Psoas muscle (tissue), 8 donors: Measurements from ENCODE around the gene TFB1M. TPM values are rescaled to one million over a fixed set of nuclear protein-coding genes. Genes with fewer than 3 reads are reported as not detected.

Source experiments
- ATAC-seq, 4 donors: fragments of 200-7000 bp; cut with Tn5 transposase; one replicate each; pipeline ENCODE4 v1.9.1; 2020; ENCODE audit warnings: moderate library complexity in 3 of 4, mild to moderate bottlenecking in 2 of 4
- DNase-seq, 2 donors: peaks; one replicate each; pipeline ENCODE4 v3.0.0-alpha.2; 2020
- H3K27ac ChIP-seq: fragments of 200-600 bp; one replicate; pipeline ENCODE4 v1.8.0; 2022
- H3K27me3 ChIP-seq, 3 donors: fragments of 200-600 bp in 1 of 3; one replicate each; pipeline versions ENCODE4 v1.6.1 to v1.8.0; 2013 to 2022; ENCODE audit warnings: low read length in 2 of 3, mild to moderate bottlenecking in 2 of 3, moderate library complexity in 1 of 3; ENCODE audit not compliant: insufficient read depth in 3 of 3
- H3K36me3 ChIP-seq, 2 donors: fragments of 200-600 bp in 1 of 2; one replicate each; pipeline versions ENCODE4 v1.6.1 to v1.8.0; 2013 to 2022; ENCODE audit warnings: low read depth in 1 of 2, mild to moderate bottlenecking in 1 of 2, moderate library complexity in 1 of 2; ENCODE audit not compliant: insufficient read depth in 1 of 2
- H3K4me1 ChIP-seq: fragments of 200-600 bp; one replicate; pipeline ENCODE4 v1.8.0; 2022
- H3K4me3 ChIP-seq: fragments of 200-600 bp; one replicate; pipeline ENCODE4 v1.8.0; 2022; ENCODE audit warnings: mild to moderate bottlenecking
- H3K9me3 ChIP-seq: fragments of 200-600 bp; one replicate; pipeline ENCODE4 v1.8.0; 2022
- WGBS, 3 donors: extraction: QIAGEN DNeasy Blood & Tissue Kit; methylation state at CpG; one replicate each; pipeline versions ENCODE4 v1.1.6 to v1.1.7; 2013; 5-methylcytosine and 5-hydroxymethylcytosine counted together
- intact Hi-C, 2 donors: fragments of 100-400 bp; cut with DNase I; formaldehyde crosslinking; loops; one replicate each; pipeline versions ENCODE4 v1.11.0 to v1.14.2; 2022
- polyA plus RNA-seq, 3 donors: library from polyadenylated mRNA; stranded (reverse); fragments of 200-250 nt; gene quantifications; one replicate each; pipeline ENCODE4 v1.2.3, GENCODE V29; 2013
- total RNA-seq, 4 donors: library from RNA; stranded (reverse); fragmentation: NEBNext Ultra II Directional in 2 of 4; extraction: Animal tissue kit (Norgen Biotek cat#: 25700) in 2 of 4; gene quantifications; one replicate each; pipeline versions ENCODE4 v1.2.1 to v1.2.4, GENCODE V29; 2021 to 2023
- TF ChIP-seq, protein P1 (sequence below): fragments of 200-600 bp; IDR thresholded peaks from one replicate; pipeline ENCODE4 v1.8.0; 2022; ENCODE audit warnings: antibody characterized with exemption
- donor health status: healthy with polysubstance abuse.
- donor health status: DM: no; HTN: no; CAD: no; lungs with moderate emphysema.
- donor health status: Bipolar disorder and iron deficiency.
- donor health status: healthy.
- donor health status: DM: yes; HTN: yes; CAD: no.
- donor health status: DM: no; HTN: no; CAD: no.
- donor health status: DM: no; HTN: no; CAD: no.
- donor health status: DM: yes; HTN: yes; CAD: no.

Gene TFB1M
- total and polyA plus RNA-seq, 7 donors = 7.2 to 25.9 (median 17.8) TPM

DNA sequence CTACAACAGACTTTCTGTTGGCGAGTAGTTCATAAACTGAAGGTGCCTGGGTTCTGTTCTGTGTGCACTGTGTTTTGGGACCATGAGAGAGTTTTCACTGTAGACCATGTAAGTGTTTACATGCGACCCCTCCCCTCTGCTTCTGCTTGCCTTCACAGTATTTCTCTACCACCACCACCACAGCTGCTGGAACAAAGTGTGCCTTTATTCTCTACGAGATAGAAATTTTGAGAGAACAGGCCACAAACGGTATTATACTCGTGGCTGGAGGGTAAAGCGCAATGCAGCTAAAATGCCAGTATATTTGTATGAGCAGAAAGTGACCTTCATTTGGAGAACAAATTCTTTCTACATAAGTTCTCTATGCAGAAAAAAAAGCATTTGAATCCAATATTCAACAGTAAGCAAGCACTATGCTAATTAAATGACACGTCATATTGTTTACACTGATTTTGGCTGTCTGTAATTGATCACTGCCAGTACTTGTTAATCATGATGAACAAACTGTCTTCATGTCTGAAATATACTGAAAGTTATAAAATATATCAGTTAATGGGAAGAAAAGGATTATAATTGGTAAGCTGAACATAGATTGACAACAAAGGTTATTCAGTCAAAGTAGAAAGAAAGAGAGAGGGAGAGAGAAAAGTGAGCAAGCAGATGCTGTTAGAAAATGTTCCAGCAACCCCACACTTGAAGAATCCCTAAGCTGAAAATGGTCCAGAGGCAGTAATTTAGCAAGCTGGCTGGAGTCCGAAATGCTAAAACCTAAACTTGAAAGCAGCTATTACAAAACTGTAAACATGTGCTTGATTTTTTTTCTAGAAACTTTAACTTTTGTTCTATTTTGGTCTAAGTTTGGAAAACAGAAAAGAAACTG lies 41.7 kb downstream of the TFB1M start:
- DNase-seq = no peak
- Histone ChIP-seq H3K9me3 (no peaks in the 10 kb centered on the region), H3K4me3 (no peak overlapping the region), H3K27ac (peak overlapping the region; percentile 69), H3K36me3 (no peaks in the 10 kb centered on the region), H3K4me1 (peaks cover 31% of the 10 kb centered on the region), H3K27me3 (no peaks in the 10 kb centered on the region)
- ATAC-seq = no peak
- WGBS, 3 donors = 61 to 76% (median 65%) methylated on average over 8 of the region's 8 CpGs
- TF ChIP-seq, protein P1, sequence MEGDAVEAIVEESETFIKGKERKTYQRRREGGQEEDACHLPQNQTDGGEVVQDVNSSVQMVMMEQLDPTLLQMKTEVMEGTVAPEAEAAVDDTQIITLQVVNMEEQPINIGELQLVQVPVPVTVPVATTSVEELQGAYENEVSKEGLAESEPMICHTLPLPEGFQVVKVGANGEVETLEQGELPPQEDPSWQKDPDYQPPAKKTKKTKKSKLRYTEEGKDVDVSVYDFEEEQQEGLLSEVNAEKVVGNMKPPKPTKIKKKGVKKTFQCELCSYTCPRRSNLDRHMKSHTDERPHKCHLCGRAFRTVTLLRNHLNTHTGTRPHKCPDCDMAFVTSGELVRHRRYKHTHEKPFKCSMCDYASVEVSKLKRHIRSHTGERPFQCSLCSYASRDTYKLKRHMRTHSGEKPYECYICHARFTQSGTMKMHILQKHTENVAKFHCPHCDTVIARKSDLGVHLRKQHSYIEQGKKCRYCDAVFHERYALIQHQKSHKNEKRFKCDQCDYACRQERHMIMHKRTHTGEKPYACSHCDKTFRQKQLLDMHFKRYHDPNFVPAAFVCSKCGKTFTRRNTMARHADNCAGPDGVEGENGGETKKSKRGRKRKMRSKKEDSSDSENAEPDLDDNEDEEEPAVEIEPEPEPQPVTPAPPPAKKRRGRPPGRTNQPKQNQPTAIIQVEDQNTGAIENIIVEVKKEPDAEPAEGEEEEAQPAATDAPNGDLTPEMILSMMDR = no peak
- intact Hi-C loops = no loop called here

- H3K27me3 ChIP-seq = no peaks in the 10 kb centered on the region
- no peak overlapping the region for H3K4me3 ChIP-seq
- H3K9me3 ChIP-seq = no peaks in the 10 kb centered on the region
- H3K36me3 ChIP-seq = no peaks in the 10 kb centered on the region
- TF ChIP-seq, protein P1 = no peak
- peaks cover 30% of the 10 kb centered on the region for H3K4me1 ChIP-seq
- no peak overlapping the region for H3K27ac ChIP-seq
- intact Hi-C loops = no loop called here
- ATAC-seq = no peak
- no peak for DNase-seq
These were observed 43.1 kb downstream of the TFB1M start for GRCh38 chr6:155271145-155271544.

DNA sequence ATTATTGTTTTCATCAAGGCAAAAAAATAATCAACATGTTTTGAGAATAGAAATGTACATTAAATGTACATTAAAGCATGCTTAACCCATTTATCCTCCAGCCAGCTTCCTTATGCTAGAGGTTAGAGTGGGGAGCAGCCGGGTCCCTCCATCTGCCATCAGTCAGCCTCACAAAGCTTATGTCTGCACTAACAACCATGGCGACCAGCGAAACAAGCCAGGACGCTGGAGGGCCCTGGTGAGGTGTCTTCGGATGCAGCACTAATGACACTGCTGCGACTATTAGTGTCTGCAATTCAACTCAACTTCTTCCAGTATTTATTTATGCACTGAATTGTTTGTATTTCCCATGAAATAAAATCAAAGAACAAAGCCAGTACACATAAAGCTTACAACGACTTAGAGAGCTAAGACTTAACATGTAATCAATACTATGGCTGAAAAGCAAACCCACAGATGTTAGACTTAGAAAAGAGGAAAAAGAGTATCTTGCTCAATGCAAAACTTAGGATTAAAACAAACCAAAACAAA lies 43.7 kb downstream of the TFB1M start:
- TF ChIP-seq, protein P1 = no peak
- DNase-seq (no peak), ATAC-seq (no peak)
- 84 to 86% (median 85%) methylated on average over 7 of the region's 7 CpGs for WGBS, 3 donors
- Histone ChIP-seq H3K27ac (no peak overlapping the region), H3K4me1 (peaks cover 30% of the 10 kb centered on the region), H3K36me3 (no peaks in the 10 kb centered on the region), H3K27me3 (no peaks in the 10 kb centered on the region), H3K9me3 (no peaks in the 10 kb centered on the region), H3K4me3 (no peak overlapping the region)
- intact Hi-C loops = no loop called here

- no peak overlapping the region for H3K27ac ChIP-seq
- no peaks in the 10 kb centered on the region for H3K9me3 ChIP-seq
- H3K36me3 ChIP-seq = peaks cover 0 to 3% of the 10 kb centered on the region in 2 donors
- DNase-seq (no peak), ATAC-seq (no peak)
- no peak overlapping the region for H3K4me3 ChIP-seq
- intact Hi-C loops = no loop called here
- TF ChIP-seq, protein P1 = no peak
- H3K27me3 ChIP-seq = no peaks in the 10 kb centered on the region
- 65 to 84% (median 82%) methylated on average over 3 of the region's 3 CpGs for WGBS, 3 donors
- peaks cover 30% of the 10 kb centered on the region for H3K4me1 ChIP-seq
These were observed 44.5 kb downstream of the TFB1M start for GRCh38 chr6:155269765-155270164.
